ENCODE data around the gene OPTN. TPM values are rescaled to one million over a fixed set of nuclear protein-coding genes. Genes with fewer than 3 reads are reported as not detected.

OPTN gene
- total and polyA plus RNA-seq, 7 donors = 113 to 561 (median 390) TPM

GRCh38 chr10:13068071-13068470 lies 31.9 kb upstream of the OPTN start:
- no peaks in the 10 kb centered on the region for H3K4me1 ChIP-seq
- no peak for ATAC-seq
- no peak overlapping the region for H3K27ac ChIP-seq
- H3K36me3 ChIP-seq (ENCODE audit: insufficient read depth in 1 of 2, low read depth in 1 of 2) = no peaks in the 10 kb centered on the region
- no peaks in the 10 kb centered on the region for H3K27me3 ChIP-seq (ENCODE audit: insufficient read depth in 3 of 3, low read length in 2 of 3)
- no peak overlapping the region for H3K4me3 ChIP-seq
- TF ChIP-seq, protein P1, sequence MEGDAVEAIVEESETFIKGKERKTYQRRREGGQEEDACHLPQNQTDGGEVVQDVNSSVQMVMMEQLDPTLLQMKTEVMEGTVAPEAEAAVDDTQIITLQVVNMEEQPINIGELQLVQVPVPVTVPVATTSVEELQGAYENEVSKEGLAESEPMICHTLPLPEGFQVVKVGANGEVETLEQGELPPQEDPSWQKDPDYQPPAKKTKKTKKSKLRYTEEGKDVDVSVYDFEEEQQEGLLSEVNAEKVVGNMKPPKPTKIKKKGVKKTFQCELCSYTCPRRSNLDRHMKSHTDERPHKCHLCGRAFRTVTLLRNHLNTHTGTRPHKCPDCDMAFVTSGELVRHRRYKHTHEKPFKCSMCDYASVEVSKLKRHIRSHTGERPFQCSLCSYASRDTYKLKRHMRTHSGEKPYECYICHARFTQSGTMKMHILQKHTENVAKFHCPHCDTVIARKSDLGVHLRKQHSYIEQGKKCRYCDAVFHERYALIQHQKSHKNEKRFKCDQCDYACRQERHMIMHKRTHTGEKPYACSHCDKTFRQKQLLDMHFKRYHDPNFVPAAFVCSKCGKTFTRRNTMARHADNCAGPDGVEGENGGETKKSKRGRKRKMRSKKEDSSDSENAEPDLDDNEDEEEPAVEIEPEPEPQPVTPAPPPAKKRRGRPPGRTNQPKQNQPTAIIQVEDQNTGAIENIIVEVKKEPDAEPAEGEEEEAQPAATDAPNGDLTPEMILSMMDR (IDR thresholded peaks at IDR 0.05) = no peak
- no peaks in the 10 kb centered on the region for H3K9me3 ChIP-seq
- intact Hi-C loops (cut with DNase I) = loop anchor here in 1 of 2 donors (5.0 kb wide), 1 partner anchor 166 kb away; no protein-coding TSS in a partner anchor
- WGBS, 3 donors = 39 to 53% (median 41%) methylated on average over 5 of the region's 5 CpGs
- no peak for DNase-seq

- 91 to 95% (median 93%) methylated on average over 2 of the region's 2 CpGs for WGBS, 3 donors
- intact Hi-C loops (cut with DNase I) = loop anchor here in 1 of 2 donors (5.0 kb wide), 1 partner anchor 166 kb away; no protein-coding TSS in a partner anchor
Observed at GRCh38 chr10:13068484-13068883, 31.5 kb upstream of the OPTN start.

GRCh38 chr10:13072339-13072738 lies 27.6 kb upstream of the OPTN start:
- Histone ChIP-seq H3K27me3 (ENCODE audit: insufficient read depth in 3 of 3, low read length in 2 of 3) (peaks cover 0 to 12% (median 0%) of the 10 kb centered on the region in 3 donors), H3K4me3 (no peak overlapping the region), H3K36me3 (ENCODE audit: insufficient read depth in 1 of 2, low read depth in 1 of 2) (no peaks in the 10 kb centered on the region), H3K4me1 (no peaks in the 10 kb centered on the region), H3K9me3 (no peaks in the 10 kb centered on the region), H3K27ac (no peak overlapping the region)
- intact Hi-C loops (cut with DNase I) = loop anchor here in 1 of 2 donors (5.0 to 10.0 kb wide), 2 partner anchors 288 to 355 kb away; no protein-coding TSS in a partner anchor
- 93 to 94% (median 93%) methylated on average over 3 of the region's 3 CpGs for WGBS, 3 donors
- no peak for DNase-seq
- ATAC-seq = no peak
- TF ChIP-seq, protein P1 (IDR thresholded peaks at IDR 0.05) = no peak

More at GRCh38 chr10:13068484-13068883, 31.5 kb upstream of the OPTN start:
- Histone ChIP-seq H3K9me3 (no peaks in the 10 kb centered on the region), H3K4me3 (no peak overlapping the region), H3K36me3 (ENCODE audit: insufficient read depth in 1 of 2, low read depth in 1 of 2) (no peaks in the 10 kb centered on the region), H3K4me1 (no peaks in the 10 kb centered on the region), H3K27ac (no peak overlapping the region), H3K27me3 (ENCODE audit: insufficient read depth in 3 of 3, low read length in 2 of 3) (no peaks in the 10 kb centered on the region)
- TF ChIP-seq, protein P1 (IDR thresholded peaks at IDR 0.05) = no peak
- DNase-seq = no peak
- no peak for ATAC-seq

GRCh38 chr10:13074563-13075451 lies 25.2 kb upstream of the OPTN start:
- Histone ChIP-seq H3K36me3 (ENCODE audit: insufficient read depth in 1 of 2, low read depth in 1 of 2) (no peaks in the 10 kb centered on the region), H3K27ac (no peak overlapping the region), H3K9me3 (no peaks in the 10 kb centered on the region), H3K4me3 (no peak overlapping the region), H3K27me3 (ENCODE audit: insufficient read depth in 3 of 3, low read length in 2 of 3) (peaks cover 0 to 12% (median 0%) of the 10 kb centered on the region in 3 donors), H3K4me1 (no peaks in the 10 kb centered on the region)
- intact Hi-C loops (cut with DNase I) = loop anchor here in 1 of 2 donors (5.0 to 10.0 kb wide), 2 partner anchors 290 to 358 kb away; no protein-coding TSS in a partner anchor
- ATAC-seq (peak; percentile 63 to 85 (median 69)), DNase-seq (peak; percentile 62 to 73)
- TF ChIP-seq, protein P1 (IDR thresholded peaks at IDR 0.05) = peak; percentile 82
- WGBS, 3 donors = 23 to 27% (median 24%) methylated on average over 18 of the region's 18 CpGs

All from psoas muscle (tissue), 8 donors.